Endothelial cell of umbilical vein (primary cell): ENCODE measurements around the gene PHACTR2. TPM values are rescaled to one million over a fixed set of nuclear protein-coding genes. Genes with fewer than 3 reads are reported as not detected.
"Not testable (repeated sequence)": the region's sequence is repeated elsewhere in the genome, so short reads cannot be mapped to it uniquely, and the experiment has no call there.

ENCODE experiments used
- BruUV-seq: library from RNA; stranded (reverse); fragments of 400-500 nt; replicated peaks from 2 replicates; lab custom pipeline; 2021; lab: Mats Ljungman, UMichigan
- CTCF ChIA-PET: fragments of 300-600, 350-600 bp; sonication (Branson Sonifier 250); formaldehyde crosslinking; loops from one replicate; lab custom pipeline; 2021; ENCODE audit warnings: antibody characterized with exemption, inconsistent platforms; lab: Charles Lee
- POLR2A ChIA-PET: fragments of 300-600, 350-600 bp; sonication (Branson Sonifier 250); formaldehyde crosslinking; loops from one replicate; lab custom pipeline; 2021; ENCODE audit warnings: antibody characterized with exemption, inconsistent platforms; lab: Charles Lee
- DNase-seq: peaks from one replicate; pipeline ENCODE4 v3.0.0-alpha.2; 2011; ENCODE audit warnings: low read depth, low spot score
- FAIRE-seq: peaks from 2 replicates; lab custom pipeline; 2011; peaks lifted over from hg19 to GRCh38; lab: Jason Lieb, UNC
- H2AFZ ChIP-seq: 2 replicates; pipeline ENCODE4 v1.6.0; 2012; ENCODE audit warnings: low read depth, low read length, control low read depth, inconsistent platforms
- H3K27ac ChIP-seq: 2 replicates; pipeline ENCODE4 v1.5.1; 2011; ENCODE audit warnings: low read depth, mild to moderate bottlenecking, control low read depth, low read length, moderate library complexity; ENCODE audit not compliant: insufficient read depth
- H3K27me3 ChIP-seq, 2 experiments: 2 replicates each; pipeline versions ENCODE4 v1.6.0 to v1.6.1; 2011; ENCODE audit warnings: low read length in 2 of 2, mixed read lengths in 1 of 2; ENCODE audit not compliant: control insufficient read depth in 2 of 2, insufficient read depth in 2 of 2
- H3K36me3 ChIP-seq, 2 experiments: 2 replicates in 1 of 2; 3 replicates in 1 of 2; pipeline ENCODE4 v1.5.1; 2011; ENCODE audit warnings: low read length in 2 of 2, mild to moderate bottlenecking in 1 of 2, moderate library complexity in 1 of 2; ENCODE audit not compliant: control insufficient read depth in 2 of 2, insufficient read depth in 2 of 2; ENCODE audit errors: extremely low read depth in 1 of 2
- H3K4me1 ChIP-seq: 3 replicates; pipeline ENCODE4 v1.5.1; 2011; ENCODE audit warnings: mild to moderate bottlenecking, low read length; ENCODE audit not compliant: control insufficient read depth, insufficient read depth; ENCODE audit errors: extremely low read depth
- H3K4me2 ChIP-seq: 2 replicates; pipeline ENCODE4 v1.6.1; 2011; ENCODE audit warnings: low read length, control low read depth, mixed read lengths; ENCODE audit not compliant: insufficient read depth
- H3K4me3 ChIP-seq, 3 experiments: fragments of 200-600 bp in 1 of 3; sonication (generic), shearing (Covaris generic) in 1 of 3; replicated peaks in 1 of 3; 2 replicates each; pipeline ENCODE4 v1.5.1; 2011 to 2016; ENCODE audit warnings: control low read depth in 3 of 3, low read length in 3 of 3, mild to moderate bottlenecking in 2 of 3, inconsistent platforms in 1 of 3, low read depth in 1 of 3, moderate library complexity in 1 of 3; ENCODE audit not compliant: insufficient read depth in 1 of 3
- H3K79me2 ChIP-seq: 2 replicates; pipeline ENCODE4 v1.6.0; 2012; ENCODE audit warnings: low read length, inconsistent platforms; ENCODE audit not compliant: control insufficient read depth, insufficient read depth
- H3K9ac ChIP-seq: replicated peaks from 2 replicates; pipeline ENCODE3; 2011; ENCODE audit warnings: low read length, control low read depth; ENCODE audit not compliant: insufficient read depth; ENCODE audit errors: extremely low read depth
- H3K9me1 ChIP-seq: replicated peaks from 3 replicates; pipeline ENCODE4 v1.6.0; 2011; ENCODE audit warnings: mild to moderate bottlenecking, low read length; ENCODE audit not compliant: control insufficient read depth, insufficient read depth; ENCODE audit errors: extremely low read depth
- H3K9me3 ChIP-seq: replicated peaks from 2 replicates; pipeline ENCODE4 v1.5.1; 2012; ENCODE audit warnings: low read length, inconsistent platforms; ENCODE audit not compliant: control insufficient read depth, insufficient read depth
- H4K20me1 ChIP-seq: replicated peaks from 2 replicates; pipeline ENCODE3; 2011; ENCODE audit warnings: mild to moderate bottlenecking, low read length; ENCODE audit not compliant: control insufficient read depth, insufficient read depth; ENCODE audit errors: extremely low read depth
- CTCF ChIP-seq, 2 donors: IDR thresholded peaks; 1 replicate in 1 of 2; 2 replicates in 1 of 2; pipeline ENCODE4 v1.5.1; 2011; ENCODE audit warnings: low read length in 2 of 2, mild to moderate bottlenecking in 2 of 2, moderate library complexity in 2 of 2, control low read depth in 1 of 2, inconsistent platforms in 1 of 2, low read depth in 1 of 2; ENCODE audit not compliant: insufficient read depth in 1 of 2; ENCODE audit errors: extremely low read depth in 1 of 2
- EZH2 ChIP-seq: IDR thresholded peaks from 2 replicates; pipeline ENCODE4 v1.6.1; 2012; ENCODE audit warnings: borderline replicate concordance, low read depth, mild to moderate bottlenecking, moderate library complexity, low read length, inconsistent platforms; ENCODE audit not compliant: severe bottlenecking
- FOS ChIP-seq: IDR thresholded peaks from 2 replicates; pipeline ENCODE4 v1.6.1; 2011; ENCODE audit warnings: mild to moderate bottlenecking, low read length, moderate library complexity, borderline replicate concordance; ENCODE audit not compliant: insufficient read depth
- GATA2 ChIP-seq: IDR thresholded peaks from 2 replicates; pipeline ENCODE4 v1.7.0; 2011; ENCODE audit warnings: low read depth, mild to moderate bottlenecking, moderate library complexity, mixed read lengths, low read length; ENCODE audit not compliant: insufficient read length, insufficient read depth
- JUN ChIP-seq: IDR thresholded peaks from 2 replicates; pipeline ENCODE4 v1.6.1; 2011; ENCODE audit warnings: borderline replicate concordance, low read depth; ENCODE audit not compliant: insufficient read length, insufficient read depth
- MAX ChIP-seq: IDR thresholded peaks from 2 replicates; pipeline ENCODE4 v1.6.1; 2011; ENCODE audit not compliant: insufficient read depth, insufficient read length
- MYC ChIP-seq: IDR thresholded peaks from one replicate; pipeline ENCODE4 v1.6.1; 2011; ENCODE audit warnings: mild to moderate bottlenecking, low read depth, low read length
- POLR2A ChIP-seq: IDR thresholded peaks from 2 replicates; pipeline ENCODE4 v1.6.1; 2012; ENCODE audit warnings: low read depth, mild to moderate bottlenecking, control low read depth, low read length
- POLR2AphosphoS5 ChIP-seq: IDR thresholded peaks from 2 replicates; pipeline ENCODE4 v1.6.1; 2012; ENCODE audit warnings: low read depth, mild to moderate bottlenecking, control low read depth, low read length, moderate library complexity; ENCODE audit not compliant: insufficient read depth
- dilution Hi-C: fragments of 300-500 bp; cut with MboI; formaldehyde crosslinking; loops from one replicate; pipeline ENCODE4 v1.15.0; 2019; ENCODE audit warnings: low sequenced_read_pairs; ENCODE audit not compliant: extremely low pct_ligation_motif_present
- intact Hi-C: fragments of 100-400 bp; cut with micrococcal nuclease; formaldehyde crosslinking; loops from one replicate; pipeline ENCODE4 v1.10.0; 2022
- polyA plus RNA-seq, 4 experiments: library from polyadenylated mRNA; depleted of rRNA in 3 of 4; stranded (reverse) in 3 of 4; unstranded in 1 of 4; fragments of >200 nt; gene quantifications; 2 replicates each; pipeline versions ENCODE4 v1.2.1 to v1.2.3, GENCODE V29; 2011 to 2012; ENCODE audit warnings: missing spikeins in 1 of 4
- total RNA-seq: library from RNA; stranded (reverse); gene quantifications from 2 replicates; pipeline ENCODE4 v1.2.3, GENCODE V29; 2021

PHACTR2 gene
- total and polyA plus RNA-seq, 2 donors (not counting 3 experiments of a cell fraction or from before 2014, with no cell fraction given), result 16.3 to 178 TPM

GRCh38 chr6:143629104-143630080, 48.4 kb upstream of the PHACTR2 start:
- no peak for FAIRE-seq

GRCh38 chr6:143631196-143631595, 46.6 kb upstream of the PHACTR2 start:
- H3K4me1 ChIP-seq, H3K27ac ChIP-seq, BruUV-seq, CTCF ChIA-PET, FAIRE-seq, dilution Hi-C loops, H4K20me1 ChIP-seq, POLR2A ChIA-PET, H3K79me2 ChIP-seq, H3K36me3 ChIP-seq, H3K4me2 ChIP-seq, H3K27me3 ChIP-seq, H3K9ac ChIP-seq, H3K4me3 ChIP-seq, H3K9me3 ChIP-seq, H2AFZ ChIP-seq, H3K9me1 ChIP-seq, intact Hi-C loops, DNase-seq: not testable (repeated sequence)

More at GRCh38 chr6:143629104-143630080, 48.4 kb upstream of the PHACTR2 start:
- no peak for DNase-seq
- no peaks in the 10 kb centered on the region for H3K4me1 ChIP-seq
- no peak overlapping the region for H2AFZ ChIP-seq
- H3K36me3 ChIP-seq, result no peaks in the 10 kb centered on the region
- H3K4me3 ChIP-seq, result no peak overlapping the region
- no peak overlapping the region for H3K27ac ChIP-seq
- H3K4me2 ChIP-seq, result no peak overlapping the region
- dilution Hi-C loops (no loop called here), intact Hi-C loops (no loop called here)
- H3K9me3 ChIP-seq, result no peaks in the 10 kb centered on the region
- H3K9me1 ChIP-seq, result no peaks in the 10 kb centered on the region
- POLR2A ChIA-PET, result no interaction called here
- no peaks in the 10 kb centered on the region for H3K79me2 ChIP-seq
- TF ChIP-seq CTCF (IDR thresholded peaks at IDR 0.05; ENCODE audit: extremely low read depth in 1 of 2, insufficient read depth in 1 of 2, low read depth in 1 of 2, low read length in 2 of 2), result no peak
- TF ChIP-seq MYC, result no peak
- no peak for TF ChIP-seq JUN
- no peak for TF ChIP-seq MAX
- TF ChIP-seq POLR2AphosphoS5, result no peak
- no peak for TF ChIP-seq EZH2
- no peak for TF ChIP-seq POLR2A
- no peak for TF ChIP-seq FOS
- TF ChIP-seq GATA2, result no peak
- BruUV-seq, result no TSS peak
- H4K20me1 ChIP-seq, result no peaks in the 10 kb centered on the region
- CTCF ChIA-PET, result interaction anchor here (1.6 kb wide), 1 partner anchor 9 kb away, joined by 7 read pairs; no protein-coding TSS in a partner anchor
- no peak overlapping the region for H3K9ac ChIP-seq
- no peaks in the 10 kb centered on the region for H3K27me3 ChIP-seq
